GM18526 (cell line): ENCODE data around the gene POLK.
A peak's percentile ranks its signal among the peaks of the same experiment; 100 is the strongest.

Experiments
- POLR2A ChIP-seq: IDR thresholded peaks from 3 replicates; pipeline ENCODE4 v1.6.1; 2011; ENCODE audit not compliant: insufficient read length; ENCODE audit errors: extremely low read depth

The POLK gene

DNA sequence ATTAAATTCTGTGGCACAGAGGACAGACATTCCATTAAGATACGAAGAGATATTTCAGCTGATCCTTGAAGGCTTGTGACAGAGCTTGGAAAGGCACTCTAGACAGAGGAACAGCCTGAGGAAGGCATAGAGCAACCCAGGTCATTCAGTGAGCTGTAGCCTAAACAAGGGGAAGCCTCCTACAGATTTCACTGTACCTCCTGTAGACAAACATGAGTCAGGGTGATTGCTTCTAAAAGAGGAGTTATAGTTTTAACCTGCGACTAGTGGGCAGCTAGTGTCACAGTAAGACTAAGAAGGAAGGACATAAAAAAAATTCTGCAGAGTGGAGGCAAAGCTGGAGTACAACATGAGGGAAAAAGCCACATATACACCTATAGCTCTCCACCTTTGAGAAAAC, 56.0 kb downstream of the POLK start:
- TF ChIP-seq POLR2A, result no peak

- no peak for TF ChIP-seq POLR2A
Measured at GRCh38 chr5:75568202-75568601, 56.5 kb downstream of the POLK start.

DNA sequence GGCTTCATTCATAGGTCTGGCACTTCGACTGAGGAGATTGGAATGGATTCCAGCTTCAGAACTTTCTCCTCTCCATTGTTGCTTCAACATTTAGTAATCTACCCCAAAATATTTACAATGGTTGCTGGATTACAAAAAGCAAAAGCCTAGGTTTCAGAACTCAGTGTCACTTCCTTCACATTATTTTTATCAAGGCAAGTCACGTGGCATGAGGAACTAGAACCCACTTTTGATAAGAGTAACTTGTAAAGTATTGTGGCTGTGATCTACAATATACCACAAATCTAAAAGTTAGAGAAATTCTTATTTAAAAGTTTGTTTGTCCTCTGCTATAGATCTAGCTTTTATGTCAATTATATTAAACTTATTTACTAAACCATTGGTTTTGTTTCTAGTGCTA, 59.9 kb downstream of the POLK start:
- TF ChIP-seq POLR2A, result no peak

GRCh38 chr5:75574791-75575190, 63.1 kb downstream of the POLK start:
- TF ChIP-seq POLR2A, result no peak

DNA sequence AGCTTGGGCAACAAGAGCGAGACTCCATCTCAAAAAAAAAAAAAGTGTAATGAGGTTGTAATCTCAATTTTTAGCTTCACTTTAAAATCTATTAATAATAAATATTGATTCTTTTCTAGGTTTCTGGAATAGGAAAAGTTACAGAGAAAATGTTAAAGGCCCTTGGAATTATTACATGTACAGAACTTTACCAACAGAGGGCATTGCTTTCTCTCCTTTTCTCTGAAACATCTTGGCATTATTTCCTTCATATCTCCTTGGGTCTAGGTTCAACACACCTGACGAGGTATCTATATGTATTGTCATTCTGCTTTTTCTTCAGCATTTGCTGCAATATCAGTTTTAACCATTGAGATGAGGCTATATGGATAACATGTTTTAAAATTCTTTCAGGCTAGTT, 73.0 kb downstream of the POLK start:
- no peak for TF ChIP-seq POLR2A

- no peak for TF ChIP-seq POLR2A
Measured at GRCh38 chr5:75588666-75589065, 77.0 kb downstream of the POLK start.

GRCh38 chr5:75600535-75600934, 88.8 kb downstream of the POLK start:
- no peak for TF ChIP-seq POLR2A

DNA sequence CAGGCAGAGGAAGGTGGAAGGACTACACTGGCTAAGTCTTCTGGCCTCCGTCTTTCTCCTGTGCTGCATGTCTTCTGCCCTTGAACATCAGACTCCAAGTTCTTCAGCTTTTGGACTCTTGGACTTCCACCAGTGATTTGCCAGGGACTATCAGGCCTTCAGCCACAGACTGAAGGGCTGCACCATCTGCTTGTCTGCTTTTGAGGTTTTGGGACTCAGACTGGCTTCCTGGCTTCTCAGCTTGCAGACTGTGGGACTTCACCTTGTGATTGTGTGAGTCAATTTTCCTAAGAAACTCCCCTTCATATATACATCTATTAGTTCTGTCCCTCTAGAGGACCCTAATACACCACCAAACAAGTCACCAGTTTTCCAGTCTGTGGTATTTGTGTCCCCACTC, 89.9 kb downstream of the POLK start:
- TF ChIP-seq POLR2A, result no peak

- TF ChIP-seq POLR2A, result no peak
Measured at GRCh38 chr5:75601996-75602395, 90.3 kb downstream of the POLK start.

DNA sequence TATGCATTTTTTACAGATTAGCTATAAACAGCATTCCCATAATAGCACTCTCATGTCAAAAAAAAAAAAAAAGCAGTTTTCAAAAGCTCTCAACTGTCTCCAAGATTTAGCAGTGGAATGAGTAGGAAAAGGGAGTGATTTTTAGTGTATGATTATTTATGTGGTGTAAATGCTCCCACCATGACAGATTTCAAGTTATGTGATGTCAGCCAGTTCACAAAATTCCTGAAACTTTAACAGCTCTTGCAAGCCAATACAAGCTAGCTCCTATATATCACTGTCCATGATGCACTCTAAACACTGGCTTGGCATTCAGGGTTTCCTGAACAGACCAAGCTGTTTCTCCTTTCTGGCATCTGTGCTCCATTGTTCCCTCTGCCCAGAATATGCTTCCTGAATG, 91.7 kb downstream of the POLK start:
- no peak for TF ChIP-seq POLR2A

GRCh38 chr5:75603821-75604220, 92.1 kb downstream of the POLK start:
- no peak for TF ChIP-seq POLR2A

- no peak for TF ChIP-seq POLR2A
Measured at GRCh38 chr5:75608870-75609269, 97.2 kb downstream of the POLK start.

- no peak for TF ChIP-seq POLR2A
Measured at GRCh38 chr5:75610201-75610600, 98.5 kb downstream of the POLK start.

- TF ChIP-seq POLR2A, result peak; percentile 15
Measured at GRCh38 chr5:75611311-75612225, 99.9 kb downstream of the POLK start, which contains the start of gene ANKDD1B. TSS of gene ANKDD1B (plus strand) at chr5:75611453. CDS start at chr5:75611635, 182 bp downstream.

- TF ChIP-seq POLR2A, result no peak
Measured at GRCh38 chr5:75612226-75612569, 100.5 kb downstream of the POLK start.

DNA sequence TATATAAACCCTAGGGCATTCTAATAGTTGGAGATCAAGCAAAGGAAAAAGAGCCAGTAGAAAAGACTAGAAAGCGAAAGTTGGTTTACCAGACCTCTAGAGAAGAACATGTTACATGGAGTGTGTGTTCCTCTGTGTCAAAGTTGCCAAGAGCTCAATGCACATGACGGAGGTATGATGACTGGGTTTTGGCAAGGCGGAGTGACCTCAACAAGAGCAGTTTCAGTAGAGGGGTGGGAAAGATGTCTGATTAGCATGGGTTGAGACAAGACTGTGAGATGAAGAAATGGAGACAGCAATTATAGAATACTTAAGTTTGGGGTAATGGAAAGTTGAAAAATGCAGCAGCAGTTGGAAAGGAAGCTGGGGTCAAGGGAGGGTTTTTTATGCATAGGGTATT, 101.2 kb downstream of the POLK start:
- TF ChIP-seq POLR2A, result no peak

GRCh38 chr5:75614176-75614575, 102.5 kb downstream of the POLK start:
- no peak for TF ChIP-seq POLR2A
